Testis (tissue), 3 donors: ENCODE measurements around the gene RPTOR. TPM values are rescaled to one million over a fixed set of nuclear protein-coding genes. Genes with fewer than 3 reads are reported as not detected.

Experiments used
- DNase-seq: peaks from one replicate; pipeline ENCODE4 v3.0.0-alpha.2; 2019
- H3K27ac ChIP-seq, 2 donors: fragments of 200-600 bp; sonication (generic); one replicate each; pipeline ENCODE4 v1.5.1; 2019
- H3K27me3 ChIP-seq: fragments of 200-600 bp; sonication (generic); one replicate; pipeline ENCODE4 v1.5.1; 2019
- H3K36me3 ChIP-seq: fragments of 200-600 bp; sonication (generic); one replicate; pipeline ENCODE4 v1.5.1; 2017; ENCODE audit warnings: low read depth; ENCODE audit errors: missing control alignments
- H3K4me1 ChIP-seq: fragments of 200-600 bp; sonication (generic); one replicate; pipeline ENCODE4 v1.5.1; 2019
- H3K4me3 ChIP-seq, 2 donors: fragments of 200-600 bp; sonication (generic); one replicate each; pipeline ENCODE4 v1.5.1; 2017 to 2019
- H3K9me3 ChIP-seq: fragments of 200-600 bp; sonication (generic); one replicate; pipeline ENCODE4 v1.5.1; 2017
- POLR2A ChIP-seq: fragments of 450-650 bp; IDR thresholded peaks from one replicate; pipeline ENCODE4 v1.6.1; 2017; ENCODE audit warnings: antibody characterized with exemption, mild to moderate bottlenecking, moderate library complexity
- WGBS, 2 donors: methylation state at CpG; one replicate each; pipeline ENCODE4 v1.1.5; 2018; 5-methylcytosine and 5-hydroxymethylcytosine counted together
- intact Hi-C: fragments of 100-400 bp; cut with DNase I; formaldehyde crosslinking; loops from one replicate; pipeline ENCODE4 v1.15.1; 2023; ENCODE audit warnings: low total_unique reads
- polyA plus RNA-seq: library from polyadenylated mRNA; stranded (reverse); fragments of 350-450 nt; fragmentation: Illumina TruSeq; extraction: RNeasy Lipid Tissue Mini Kit (QIAGEN cat#74804); gene quantifications from one replicate; pipeline ENCODE4 v1.2.3, GENCODE V29; 2014; ENCODE audit warnings: low read depth, low replicate concordance; ENCODE audit not compliant: insufficient read depth
- total RNA-seq, 2 donors: library from RNA; depleted of rRNA; stranded (reverse); fragments of >200 nt; gene quantifications; one replicate each; pipeline ENCODE4 v1.2.3, GENCODE V29; 2016
- TF ChIP-seq, protein P1 (sequence below), 3 experiments: fragments of 450-650 bp in 2 of 3; fragments of 200-600 bp in 1 of 3; sonication (generic) in 1 of 3; IDR thresholded peaks; one replicate each; pipeline ENCODE4 v1.5.1; 2016 to 2019; ENCODE audit warnings: antibody characterized with exemption in 3 of 3, mild to moderate bottlenecking in 2 of 3, moderate library complexity in 1 of 3

The RPTOR gene
- total and polyA plus RNA-seq, 3 donors from 2014 or later: 21.8 to 68.3 (median 56.6) TPM

DNA sequence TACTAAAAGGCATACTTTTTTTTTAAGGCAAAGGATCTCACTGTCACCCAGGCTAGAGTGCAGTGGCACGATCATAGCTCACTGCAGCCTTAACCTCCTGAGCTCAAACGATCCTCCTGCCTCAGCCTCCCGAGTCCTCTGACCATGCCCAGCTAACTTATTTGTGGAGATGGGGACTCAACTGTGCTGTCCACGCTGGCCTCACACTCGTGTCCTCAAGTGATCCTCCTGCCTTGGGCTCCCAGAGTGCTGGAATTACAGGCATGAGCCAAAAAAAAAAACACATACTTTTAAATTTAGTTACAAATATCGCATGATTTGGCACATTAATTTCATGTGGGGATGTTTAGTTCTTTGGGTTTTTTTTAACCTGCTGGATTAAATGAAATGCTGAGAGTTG is 239.3 kb downstream of the RPTOR start:
- H3K4me1 ChIP-seq: peaks cover 7% of the 10 kb centered on the region
- H3K9me3 ChIP-seq: no peaks in the 10 kb centered on the region
- no peaks in the 10 kb centered on the region for H3K27me3 ChIP-seq
- no peaks in the 10 kb centered on the region for H3K36me3 ChIP-seq
- WGBS, 2 donors: 51 to 74% methylated on average over 6 of the region's 6 CpGs
- no peak overlapping the region for H3K4me3 ChIP-seq
- TF ChIP-seq, protein P1, sequence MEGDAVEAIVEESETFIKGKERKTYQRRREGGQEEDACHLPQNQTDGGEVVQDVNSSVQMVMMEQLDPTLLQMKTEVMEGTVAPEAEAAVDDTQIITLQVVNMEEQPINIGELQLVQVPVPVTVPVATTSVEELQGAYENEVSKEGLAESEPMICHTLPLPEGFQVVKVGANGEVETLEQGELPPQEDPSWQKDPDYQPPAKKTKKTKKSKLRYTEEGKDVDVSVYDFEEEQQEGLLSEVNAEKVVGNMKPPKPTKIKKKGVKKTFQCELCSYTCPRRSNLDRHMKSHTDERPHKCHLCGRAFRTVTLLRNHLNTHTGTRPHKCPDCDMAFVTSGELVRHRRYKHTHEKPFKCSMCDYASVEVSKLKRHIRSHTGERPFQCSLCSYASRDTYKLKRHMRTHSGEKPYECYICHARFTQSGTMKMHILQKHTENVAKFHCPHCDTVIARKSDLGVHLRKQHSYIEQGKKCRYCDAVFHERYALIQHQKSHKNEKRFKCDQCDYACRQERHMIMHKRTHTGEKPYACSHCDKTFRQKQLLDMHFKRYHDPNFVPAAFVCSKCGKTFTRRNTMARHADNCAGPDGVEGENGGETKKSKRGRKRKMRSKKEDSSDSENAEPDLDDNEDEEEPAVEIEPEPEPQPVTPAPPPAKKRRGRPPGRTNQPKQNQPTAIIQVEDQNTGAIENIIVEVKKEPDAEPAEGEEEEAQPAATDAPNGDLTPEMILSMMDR (IDR thresholded peaks at IDR 0.05): no peak
- TF ChIP-seq POLR2A: no peak
- intact Hi-C loops: no loop called here
- DNase-seq: no peak
- peak overlapping the region in 1 of 2 donors; percentile 15 for H3K27ac ChIP-seq

DNA sequence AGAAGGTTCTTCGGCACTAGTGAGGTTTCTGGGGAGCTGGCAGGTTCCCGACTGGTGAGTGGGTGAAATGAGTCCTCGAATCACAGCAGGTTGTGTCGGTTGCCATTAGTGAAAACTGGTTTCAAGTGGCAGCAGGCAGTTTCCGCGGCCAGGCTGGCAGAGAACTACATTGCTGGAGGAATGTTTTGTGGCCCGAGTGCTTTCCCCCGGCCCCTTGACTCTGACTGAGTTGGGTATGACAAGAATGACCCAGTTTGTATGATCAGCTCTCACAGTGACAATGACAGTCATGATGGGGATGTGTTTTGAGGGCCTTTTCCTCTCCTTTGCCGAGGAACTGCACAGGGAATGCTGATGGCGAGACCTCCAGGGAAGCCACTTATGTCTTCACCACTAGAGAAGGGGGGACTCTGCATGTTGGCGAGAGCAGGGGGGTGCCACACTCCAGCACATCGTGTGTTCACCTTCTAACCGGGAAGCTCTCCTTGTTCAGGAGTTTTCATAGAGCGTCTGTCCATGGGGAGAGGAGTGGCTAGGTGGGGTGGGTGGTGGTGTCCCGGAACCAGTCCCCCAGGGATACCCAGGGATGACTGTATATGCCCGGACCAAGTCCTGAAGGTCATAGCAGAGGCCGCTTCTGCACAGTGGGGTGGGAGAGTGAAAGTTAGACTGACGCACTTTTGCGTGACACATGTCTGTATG is 241.0 kb downstream of the RPTOR start:
- H3K9me3 ChIP-seq: no peaks in the 10 kb centered on the region
- intact Hi-C loops: no loop called here
- DNase-seq: no peak
- TF ChIP-seq, protein P1 (IDR thresholded peaks at IDR 0.05): no peak
- no peak for TF ChIP-seq POLR2A
- peaks cover 7% of the 10 kb centered on the region for H3K4me1 ChIP-seq
- H3K4me3 ChIP-seq: no peak overlapping the region
- 93 to 94% methylated on average over 19 of the region's 19 CpGs for WGBS, 2 donors
- no peak overlapping the region for H3K27ac ChIP-seq
- H3K27me3 ChIP-seq: no peaks in the 10 kb centered on the region
- no peaks in the 10 kb centered on the region for H3K36me3 ChIP-seq

DNA sequence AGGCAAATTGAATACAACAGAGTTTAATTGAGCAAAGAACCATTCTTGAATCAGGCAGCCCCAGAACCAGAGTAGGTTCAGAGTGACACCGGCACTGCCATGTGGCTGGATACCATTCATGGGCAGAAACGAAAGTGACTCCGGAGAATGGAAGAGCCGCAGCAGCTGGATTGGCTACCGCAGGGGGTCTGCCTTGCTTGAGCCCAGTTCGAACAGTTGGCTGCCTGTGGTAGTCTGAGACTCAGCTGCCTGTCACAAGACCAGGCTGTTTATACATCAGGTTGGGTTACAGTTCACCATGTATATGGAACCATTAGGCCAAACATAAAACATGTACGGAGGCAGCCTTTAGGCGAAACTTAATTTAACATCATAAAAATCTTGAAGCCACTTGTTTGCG is 241.8 kb downstream of the RPTOR start:
- no peak overlapping the region for H3K27ac ChIP-seq
- TF ChIP-seq, protein P1 (IDR thresholded peaks at IDR 0.05): no peak
- no peak for TF ChIP-seq POLR2A
- H3K36me3 ChIP-seq: no peaks in the 10 kb centered on the region
- 89 to 97% methylated on average over 9 of the region's 9 CpGs for WGBS, 2 donors
- no peaks in the 10 kb centered on the region for H3K27me3 ChIP-seq
- intact Hi-C loops: no loop called here
- no peaks in the 10 kb centered on the region for H3K9me3 ChIP-seq
- DNase-seq: no peak
- no peak overlapping the region for H3K4me3 ChIP-seq
- H3K4me1 ChIP-seq: peaks cover 7% of the 10 kb centered on the region

DNA sequence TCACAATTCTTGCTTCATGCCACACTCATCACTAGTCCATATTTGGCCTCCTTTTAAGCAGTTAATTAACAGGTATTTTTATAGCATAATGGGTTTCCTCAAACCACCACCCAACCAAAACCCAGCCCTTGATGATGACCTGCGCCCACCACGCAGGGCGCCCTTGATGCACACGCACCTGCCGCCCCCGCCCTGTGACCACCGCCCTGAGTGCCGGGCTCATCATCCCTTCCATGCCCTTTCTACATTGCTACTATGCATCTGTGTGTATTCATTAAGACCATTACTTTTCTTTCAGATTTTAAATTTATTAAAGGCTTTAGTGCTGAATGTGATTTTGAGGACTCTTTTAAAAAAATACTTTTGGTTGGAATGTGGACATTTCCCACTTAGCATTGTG is 242.2 kb downstream of the RPTOR start:
- intact Hi-C loops: no loop called here
- TF ChIP-seq POLR2A: no peak
- TF ChIP-seq, protein P1 (IDR thresholded peaks at IDR 0.05): no peak
- Histone ChIP-seq H3K4me3 (no peak overlapping the region), H3K36me3 (no peaks in the 10 kb centered on the region), H3K4me1 (peaks cover 7% of the 10 kb centered on the region), H3K27ac (no peak overlapping the region), H3K9me3 (no peaks in the 10 kb centered on the region), H3K27me3 (no peaks in the 10 kb centered on the region)
- 87 to 97% methylated on average over 8 of the region's 8 CpGs for WGBS, 2 donors
- DNase-seq: no peak

DNA sequence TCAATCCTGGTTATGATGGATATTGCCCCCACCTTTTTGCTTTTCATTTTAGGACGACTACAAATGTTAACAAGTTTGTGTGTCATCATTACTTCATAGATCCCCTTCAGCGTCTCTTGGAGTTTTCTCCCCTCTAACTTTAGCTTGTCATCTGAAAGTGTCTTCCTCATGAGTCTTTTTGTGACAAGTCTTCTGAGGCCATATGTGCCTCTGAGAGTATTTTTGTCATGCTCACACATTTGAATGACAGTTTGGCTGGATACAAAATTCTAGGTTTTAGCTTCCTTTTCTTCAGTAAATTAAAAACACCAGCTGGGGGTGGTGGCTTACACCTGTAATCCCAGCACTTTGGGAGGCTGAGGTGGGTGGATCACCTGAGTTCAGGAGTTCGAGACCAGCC is 243.2 kb downstream of the RPTOR start:
- no peak for TF ChIP-seq POLR2A
- H3K9me3 ChIP-seq: no peaks in the 10 kb centered on the region
- DNase-seq: no peak
- no peaks in the 10 kb centered on the region for H3K27me3 ChIP-seq
- peaks cover under 1% of the 10 kb centered on the region for H3K4me1 ChIP-seq
- H3K36me3 ChIP-seq: no peaks in the 10 kb centered on the region
- WGBS, 2 donors: 94 to 95% methylated on average over 3 of the region's 3 CpGs
- intact Hi-C loops: no loop called here
- H3K27ac ChIP-seq: no peak overlapping the region
- H3K4me3 ChIP-seq: no peak overlapping the region
